MCF 10A (cell line): Measurements from ENCODE around the gene NIM1K. TPM values are rescaled to one million over a fixed set of nuclear protein-coding genes. Genes with fewer than 3 reads are reported as not detected.

ENCODE experiments used
- BruUV-seq: library from RNA; stranded (reverse); fragments of 400-500 nt; replicated peaks from 2 replicates; lab custom pipeline; 2021; lab: Mats Ljungman, UMichigan
- CTCF ChIA-PET: fragments of 300-600 bp; sonication (Branson Sonifier 250); formaldehyde crosslinking; extraction: SDS; loops from one replicate; lab custom pipeline; 2021; ENCODE audit warnings: antibody characterized with exemption, inconsistent platforms; lab: Yijun Ruan, JAX
- POLR2A ChIA-PET: fragments of 300-600, 350-650 bp; sonication (Branson Sonifier 250); formaldehyde crosslinking; extraction: SDS; loops from one replicate; lab custom pipeline; 2020; ENCODE audit warnings: antibody characterized with exemption, inconsistent platforms; lab: Yijun Ruan, JAX
- DNase-seq: peaks from one replicate; pipeline ENCODE4 v3.0.0-alpha.2; 2018; ENCODE audit not compliant: unreplicated experiment
- H3K27ac Mint-ChIP-seq: one replicate; pipeline ENCODE4 v1.8.0; 2022; ENCODE audit warnings: mild to moderate bottlenecking, low read depth, mixed read lengths; ENCODE audit not compliant: unreplicated experiment
- H3K27me3 Mint-ChIP-seq: one replicate; pipeline ENCODE4 v1.8.0; 2022; ENCODE audit warnings: mixed read lengths; ENCODE audit not compliant: insufficient read depth, unreplicated experiment
- H3K36me3 Mint-ChIP-seq: one replicate; pipeline ENCODE4 v1.8.0; 2022; ENCODE audit warnings: mild to moderate bottlenecking, moderate library complexity, mixed read lengths; ENCODE audit not compliant: insufficient read depth, unreplicated experiment
- H3K4me1 Mint-ChIP-seq: one replicate; pipeline ENCODE4 v1.8.0; 2022; ENCODE audit warnings: mixed read lengths; ENCODE audit not compliant: insufficient read depth, unreplicated experiment
- H3K4me3 Mint-ChIP-seq: one replicate; pipeline ENCODE4 v1.8.0; 2022; ENCODE audit warnings: mild to moderate bottlenecking, moderate library complexity, mixed read lengths; ENCODE audit not compliant: unreplicated experiment
- H3K9me3 Mint-ChIP-seq: one replicate; pipeline ENCODE4 v1.8.0; 2022; ENCODE audit warnings: mixed read lengths; ENCODE audit not compliant: unreplicated experiment
- CTCF ChIP-seq: fragments of 200-600 bp; IDR thresholded peaks from one replicate; pipeline ENCODE4 v1.8.0; 2022; ENCODE audit warnings: antibody characterized with exemption, mild to moderate bottlenecking; ENCODE audit not compliant: unreplicated experiment
- intact Hi-C: fragments of 100-400 bp; cut with micrococcal nuclease; formaldehyde crosslinking; loops from 2 replicates; pipeline ENCODE4 v1.14.1; 2022
- total RNA-seq: library from RNA; stranded (reverse); gene quantifications from 2 replicates; pipeline ENCODE4 v1.2.3, GENCODE V29; 2022

Gene NIM1K
- total RNA-seq, 1 experiment from 2014 or later, result not detected

- no peak for DNase-seq
- ChIA-PET POLR2A (no interaction called here), CTCF (interaction anchor here (0.5 to 0.6 kb wide), 2 partner anchors 101 to 169 kb away, joined by 4 to 5 read pairs; no protein-coding TSS in a partner anchor)
- H3K27ac Mint-ChIP-seq, result no peak overlapping the region
- H3K9me3 Mint-ChIP-seq, result no peaks in the 10 kb centered on the region
- no peaks in the 10 kb centered on the region for H3K27me3 Mint-ChIP-seq
- intact Hi-C loops, result no loop called here
- no peak for TF ChIP-seq CTCF
- H3K4me1 Mint-ChIP-seq, result no peaks in the 10 kb centered on the region
- no TSS peak for BruUV-seq
- no peak overlapping the region for H3K4me3 Mint-ChIP-seq
- H3K36me3 Mint-ChIP-seq, result no peaks in the 10 kb centered on the region
Measured at GRCh38 chr5:43273552-43273951, 81.5 kb downstream of the NIM1K start.

GRCh38 chr5:43274435-43275114, 82.5 kb downstream of the NIM1K start:
- Mint-ChIP-seq H3K4me1 (no peaks in the 10 kb centered on the region), H3K9me3 (no peaks in the 10 kb centered on the region), H3K36me3 (no peaks in the 10 kb centered on the region), H3K27ac (no peak overlapping the region), H3K4me3 (no peak overlapping the region), H3K27me3 (no peaks in the 10 kb centered on the region)
- no TSS peak for BruUV-seq
- ChIA-PET POLR2A (interaction anchor here (0.5 to 1.1 kb wide), 2 partner anchors 9 to 19 kb away, joined by 3 read pairs; no protein-coding TSS in a partner anchor), CTCF (interaction anchor here (0.6 kb wide), 1 partner anchor 168 kb away, joined by 3 read pairs; no protein-coding TSS in a partner anchor)
- no peak for TF ChIP-seq CTCF
- no peak for DNase-seq
- intact Hi-C loops, result no loop called here

GRCh38 chr5:43275391-43275790, 83.4 kb downstream of the NIM1K start:
- H3K4me3 Mint-ChIP-seq, result no peak overlapping the region
- H3K27ac Mint-ChIP-seq, result no peak overlapping the region
- intact Hi-C loops, result no loop called here
- no peaks in the 10 kb centered on the region for H3K36me3 Mint-ChIP-seq
- ChIA-PET CTCF (interaction anchor here (0.6 to 0.7 kb wide), 2 partner anchors 54 to 275 kb away, joined by 3 read pairs; no protein-coding TSS in a partner anchor), POLR2A (no interaction called here)
- TF ChIP-seq CTCF, result no peak
- no peaks in the 10 kb centered on the region for H3K9me3 Mint-ChIP-seq
- DNase-seq, result no peak
- H3K4me1 Mint-ChIP-seq, result no peaks in the 10 kb centered on the region
- BruUV-seq, result no TSS peak
- no peaks in the 10 kb centered on the region for H3K27me3 Mint-ChIP-seq

GRCh38 chr5:43279548-43280274, 87.7 kb downstream of the NIM1K start:
- BruUV-seq, result no TSS peak
- H3K9me3 Mint-ChIP-seq, result no peaks in the 10 kb centered on the region
- H3K36me3 Mint-ChIP-seq, result no peaks in the 10 kb centered on the region
- DNase-seq, result no peak
- no peaks in the 10 kb centered on the region for H3K27me3 Mint-ChIP-seq
- TF ChIP-seq CTCF, result no peak
- H3K27ac Mint-ChIP-seq, result no peak overlapping the region
- ChIA-PET CTCF (no interaction called here), POLR2A (no interaction called here)
- intact Hi-C loops, result no loop called here
- no peak overlapping the region for H3K4me3 Mint-ChIP-seq
- no peaks in the 10 kb centered on the region for H3K4me1 Mint-ChIP-seq
